Measurements from ENCODE around the gene PRG2.

GRCh38 chr11:57357856-57358255 is 32.6 kb downstream of the PRG2 start:
- TF ChIP-seq CTCF (conservative IDR thresholded peaks at IDR 0.05): no peak
- no peak for TF ChIP-seq EZH2 (IDR thresholded peaks at IDR 0.05; ENCODE audit: low read depth)
